Measurements from ENCODE around the gene SCARB2.
"Not testable (repeated sequence)": the region's sequence is repeated elsewhere in the genome, so short reads cannot be mapped to it uniquely, and the experiment has no call there.

Gene SCARB2, protein sequence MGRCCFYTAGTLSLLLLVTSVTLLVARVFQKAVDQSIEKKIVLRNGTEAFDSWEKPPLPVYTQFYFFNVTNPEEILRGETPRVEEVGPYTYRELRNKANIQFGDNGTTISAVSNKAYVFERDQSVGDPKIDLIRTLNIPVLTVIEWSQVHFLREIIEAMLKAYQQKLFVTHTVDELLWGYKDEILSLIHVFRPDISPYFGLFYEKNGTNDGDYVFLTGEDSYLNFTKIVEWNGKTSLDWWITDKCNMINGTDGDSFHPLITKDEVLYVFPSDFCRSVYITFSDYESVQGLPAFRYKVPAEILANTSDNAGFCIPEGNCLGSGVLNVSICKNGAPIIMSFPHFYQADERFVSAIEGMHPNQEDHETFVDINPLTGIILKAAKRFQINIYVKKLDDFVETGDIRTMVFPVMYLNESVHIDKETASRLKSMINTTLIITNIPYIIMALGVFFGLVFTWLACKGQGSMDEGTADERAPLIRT

GRCh38 chr4:76213415-76214176 is at the start of gene SCARB2:
TSS of gene SCARB2 (minus strand) at chr4:76213824. CDS start at chr4:76213543, 281 bp downstream.
- DNase-seq: peak; percentile 62 to 64

GRCh38 chr4:76260571-76260970 is 46.9 kb upstream of the SCARB2 start:
- DNase-seq: no peak

DNA sequence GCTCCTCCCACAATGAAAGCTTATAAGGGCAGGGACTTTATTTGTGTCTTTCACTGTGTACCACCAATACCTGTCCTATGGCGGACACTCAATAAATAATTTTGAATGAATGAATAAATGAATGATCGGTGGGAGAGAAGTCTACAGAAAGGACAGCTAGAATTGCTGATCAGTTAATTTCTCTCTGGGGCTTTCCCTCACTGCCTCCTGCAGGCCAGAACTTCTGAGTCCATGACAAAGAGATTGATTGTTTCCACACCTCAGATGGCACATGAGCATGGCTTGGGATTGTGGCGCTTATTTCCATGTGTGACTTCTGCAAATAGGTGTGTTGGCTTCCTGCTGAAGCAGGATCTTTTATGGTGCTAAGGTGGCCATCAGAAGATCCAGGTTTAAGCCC is 44.2 kb upstream of the SCARB2 start:
- no peak for DNase-seq

DNA sequence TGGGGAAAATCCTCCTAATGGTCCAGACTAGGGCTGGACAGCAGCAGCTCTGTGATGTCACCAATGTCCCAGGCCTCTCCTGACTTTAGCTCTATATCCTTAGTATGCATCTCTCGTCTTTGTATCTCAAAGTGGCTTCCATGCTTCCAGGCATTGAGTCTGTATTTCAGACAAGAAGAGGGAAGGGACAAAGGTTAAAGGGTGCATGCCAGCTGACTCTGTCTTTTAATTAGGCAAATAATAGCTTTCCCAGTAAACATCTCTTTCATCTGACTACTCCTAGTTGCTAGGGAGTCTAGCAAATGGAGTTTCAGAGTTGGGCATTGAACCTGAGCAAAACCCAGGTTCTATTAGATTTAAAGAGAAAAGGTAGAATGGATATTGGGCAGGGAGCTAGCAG is 43.3 kb upstream of the SCARB2 start:
- no peak for DNase-seq

- DNase-seq: no peak
Measured at GRCh38 chr4:76256032-76256431, 42.4 kb upstream of the SCARB2 start.

DNA sequence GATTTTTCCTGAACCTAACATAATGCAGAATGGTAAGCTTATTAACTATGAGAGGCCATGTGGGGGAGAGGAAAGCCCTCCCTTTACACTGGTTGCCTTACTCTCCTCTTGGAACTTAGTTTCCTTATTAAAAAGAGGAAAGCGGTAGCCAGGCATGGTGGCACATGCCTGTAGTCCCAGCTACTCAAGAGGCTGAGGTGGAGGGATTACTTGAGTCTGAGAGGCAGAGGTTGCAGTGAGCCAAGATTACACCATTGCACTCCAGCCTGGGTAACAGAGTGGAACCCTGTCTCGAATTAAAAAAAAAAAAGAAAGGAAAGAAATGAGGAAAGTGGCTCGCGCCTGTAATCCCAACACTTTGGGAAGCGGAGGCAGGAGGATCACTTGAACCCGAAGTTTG is 39.9 kb upstream of the SCARB2 start:
- no peak for DNase-seq

GRCh38 chr4:76252271-76252653 is 38.6 kb upstream of the SCARB2 start:
- no peak for DNase-seq

GRCh38 chr4:76251441-76252270 is 38.0 kb upstream of the SCARB2 start, which contains the start of gene FAM47E:
TSS of gene FAM47E (plus strand) at chr4:76251721. CDS start at chr4:76251747, 26 bp downstream.
- DNase-seq: no peak

DNA sequence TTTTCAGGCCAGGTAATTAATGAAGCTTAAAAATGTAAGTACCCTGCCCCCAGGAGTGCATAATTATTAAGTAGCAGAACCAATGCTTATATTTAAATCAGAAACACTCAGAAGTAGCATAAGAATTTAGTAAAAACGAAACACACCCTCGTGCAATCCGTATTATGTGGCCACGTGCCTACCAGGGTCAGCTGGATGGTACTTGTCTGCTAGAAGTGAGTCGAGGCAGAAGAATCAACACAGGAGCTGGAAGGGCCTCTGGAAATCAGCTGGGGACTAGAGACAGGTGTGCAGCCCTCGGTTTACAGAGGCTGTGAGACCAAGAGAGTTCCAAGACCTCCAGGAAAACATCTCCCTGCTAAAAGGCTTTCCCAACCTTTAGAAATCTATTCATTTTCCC is 37.3 kb upstream of the SCARB2 start:
- DNase-seq: no peak

DNA sequence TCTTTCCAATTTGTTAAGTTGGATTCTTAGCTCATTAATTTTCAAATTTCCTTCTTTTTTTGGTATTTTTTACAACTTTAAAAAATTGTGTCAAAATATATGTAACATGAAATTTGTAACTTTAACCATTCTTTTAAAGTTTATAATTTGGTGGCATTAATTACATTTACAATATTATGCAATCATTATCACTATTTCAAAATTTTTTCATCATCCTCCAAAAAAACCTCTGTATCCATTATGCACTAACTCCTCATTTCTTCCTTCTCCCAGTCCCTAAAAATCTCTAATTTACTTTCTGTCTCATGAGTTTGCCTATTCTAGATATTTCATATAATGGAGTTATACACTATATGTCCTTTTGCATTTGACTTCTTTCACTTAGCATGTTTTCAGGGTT is 33.2 kb upstream of the SCARB2 start:
- DNase-seq: no peak

GRCh38 chr4:76246025-76246424 is 32.4 kb upstream of the SCARB2 start:
- no peak for DNase-seq

GRCh38 chr4:76243877-76244276 is 30.3 kb upstream of the SCARB2 start:
- not testable (repeated sequence) for DNase-seq

GRCh38 chr4:76240236-76240635 is 26.6 kb upstream of the SCARB2 start:
- no peak for DNase-seq

GRCh38 chr4:76238701-76239100 is 25.1 kb upstream of the SCARB2 start:
- DNase-seq: no peak

DNA sequence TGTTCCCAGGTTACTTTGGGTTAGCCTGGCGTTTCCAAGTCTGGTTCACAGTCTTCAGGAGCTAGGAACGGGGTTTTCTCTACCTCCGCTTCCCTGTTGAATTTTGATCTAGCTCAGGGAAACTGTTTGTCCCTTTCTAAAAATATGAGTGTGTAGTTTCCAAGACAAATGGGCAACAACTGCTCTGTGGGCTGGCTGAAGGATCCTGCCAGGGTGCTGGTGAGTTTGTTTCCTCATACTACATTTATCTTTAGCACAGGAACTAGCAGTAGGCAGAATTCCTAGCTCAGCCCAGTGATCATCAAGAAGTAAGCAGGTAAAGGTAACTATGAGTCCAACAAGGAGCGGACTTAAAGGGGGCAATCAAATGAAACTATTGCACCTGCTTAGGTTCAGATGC is 24.6 kb upstream of the SCARB2 start:
- no peak for DNase-seq

GRCh38 chr4:76235915-76236314 is 22.3 kb upstream of the SCARB2 start:
- DNase-seq: no peak

GRCh38 chr4:76235407-76235806 is 21.8 kb upstream of the SCARB2 start:
- no peak for DNase-seq

GRCh38 chr4:76234679-76235044 is 21.0 kb upstream of the SCARB2 start:
- no peak for DNase-seq

DNA sequence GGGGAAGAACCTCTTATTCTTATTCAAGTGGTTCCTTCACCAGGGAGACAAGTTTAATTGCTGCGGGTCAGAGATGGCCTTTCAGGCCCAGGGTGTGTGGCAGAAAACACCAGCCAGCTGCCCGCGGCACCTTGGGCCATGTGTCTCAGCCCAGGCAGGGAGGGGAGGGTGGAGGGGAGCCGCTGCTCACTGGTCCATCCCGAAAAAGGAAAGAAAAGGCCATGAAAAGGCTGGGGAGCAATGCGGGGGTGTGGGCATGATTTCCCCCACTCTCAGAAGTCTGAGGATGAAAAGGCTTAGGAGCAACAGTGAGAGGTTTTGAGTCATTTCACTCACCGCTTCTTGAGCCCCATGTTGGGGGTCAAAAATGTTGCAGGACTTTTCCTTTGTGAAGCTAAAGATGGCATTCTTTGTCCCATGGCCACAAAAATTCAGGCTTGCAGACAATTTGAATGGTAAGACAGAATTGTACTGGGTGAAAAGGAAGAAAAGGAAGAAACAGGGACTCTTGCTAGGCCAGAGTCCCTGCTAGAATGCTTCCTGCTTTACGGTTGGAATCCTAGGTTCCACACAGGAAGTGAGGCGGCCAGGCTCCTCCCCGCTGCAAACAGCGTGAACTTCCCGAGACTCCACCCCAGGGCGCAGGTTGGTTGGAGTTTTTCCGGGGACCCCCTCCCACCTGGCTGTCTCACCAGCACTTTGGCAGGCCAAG is 20.5 kb upstream of the SCARB2 start:
- no peak for DNase-seq

DNA sequence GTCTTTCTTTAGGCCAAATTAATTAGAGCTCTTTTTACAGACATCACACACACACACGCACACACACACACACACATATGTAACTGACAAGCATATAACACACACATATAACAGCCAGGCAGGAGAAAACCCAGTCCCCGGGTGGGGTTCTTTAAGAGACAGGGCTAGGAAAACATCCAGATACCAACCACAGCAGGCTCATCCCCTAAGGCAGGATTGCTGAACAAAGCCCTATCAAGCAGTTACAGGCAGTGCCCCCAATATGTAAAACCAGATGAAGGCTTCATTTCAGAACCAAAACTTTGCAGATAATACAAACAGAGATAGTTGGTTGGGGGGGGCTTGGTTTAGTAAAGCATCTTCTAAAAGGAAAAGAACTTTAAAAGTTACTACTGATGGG is 19.9 kb upstream of the SCARB2 start:
- DNase-seq: no peak

DNA sequence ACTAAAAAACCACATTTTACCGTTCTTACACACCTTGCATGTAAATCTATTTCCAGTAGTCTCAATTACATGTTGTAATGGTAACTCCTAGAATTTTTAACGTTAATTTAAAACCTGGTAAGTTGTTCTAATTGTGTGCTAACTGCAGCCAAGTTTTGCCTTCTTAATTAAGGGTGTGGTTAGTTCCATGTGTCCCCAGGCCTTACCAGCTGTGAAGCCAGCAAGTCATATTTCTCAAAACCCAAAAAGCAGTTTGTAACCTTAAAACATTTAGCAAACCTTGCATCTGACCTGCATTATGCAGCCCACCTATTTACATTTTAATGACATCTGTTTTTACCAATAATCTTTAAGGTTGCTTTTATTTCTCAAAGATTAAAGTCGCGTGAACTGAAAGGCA is 19.5 kb upstream of the SCARB2 start:
- no peak for DNase-seq

GRCh38 chr4:76232681-76233080 is 19.1 kb upstream of the SCARB2 start:
- DNase-seq: no peak

- DNase-seq: no peak
Measured at GRCh38 chr4:76226418-76226817, 12.8 kb upstream of the SCARB2 start.
